Fibroblast of skin of scalp (primary cell): ENCODE results near the gene SURF2.

Experiments
- DNase-seq: peaks from one replicate; pipeline ENCODE4 v3.0.0-alpha.2; 2013

SURF2 gene

DNA sequence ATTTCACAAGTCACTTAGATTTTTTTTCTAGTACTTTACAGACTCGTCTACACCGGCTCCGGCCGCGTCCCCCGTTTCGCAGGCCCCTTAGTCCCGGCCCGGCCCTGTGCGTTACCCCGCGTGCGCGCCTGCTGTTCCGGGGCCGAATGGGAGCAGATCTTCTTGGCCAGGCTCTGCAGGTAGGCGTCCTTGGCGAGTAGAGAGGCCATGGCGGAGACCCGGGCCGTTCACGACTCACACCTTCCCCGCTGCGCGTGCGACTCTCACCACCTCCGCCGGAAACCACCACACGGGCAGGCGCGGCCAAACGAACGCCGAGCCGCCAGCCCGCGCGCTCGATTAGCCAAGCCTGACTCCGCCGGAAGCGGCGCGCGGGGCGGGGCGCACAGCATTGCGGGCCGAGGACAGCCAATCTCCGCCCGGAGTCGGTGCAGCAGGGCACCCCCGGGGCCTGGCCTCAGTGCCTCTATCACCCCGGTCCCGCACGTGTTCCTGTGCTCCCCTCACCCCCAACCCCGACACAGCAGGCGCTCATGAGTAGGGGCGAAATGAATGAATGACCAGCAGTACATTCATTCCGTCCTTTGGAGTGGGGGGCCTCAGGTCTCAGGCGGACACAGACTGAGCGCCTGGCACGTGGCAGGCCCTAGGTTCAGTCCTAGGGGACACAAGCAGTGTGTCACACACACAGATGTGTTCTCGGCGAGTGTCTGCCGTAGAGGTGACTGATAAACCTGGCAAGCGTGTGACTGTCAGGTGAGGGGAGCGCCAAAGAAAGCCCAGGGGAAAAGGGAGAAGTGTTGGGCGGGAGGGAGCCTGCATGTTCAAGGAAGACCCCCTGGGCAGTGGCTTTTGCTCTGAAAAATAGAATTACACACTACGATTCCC lies 20.2 kb upstream of the SURF2 start, which contains the start of gene SURF6:
SURF6 (minus strand) TSS at position 265 of the 888 bp plus-strand sequence; CDS start at position 209, 56 bp downstream.
- DNase-seq, result peak; percentile 91

DNA sequence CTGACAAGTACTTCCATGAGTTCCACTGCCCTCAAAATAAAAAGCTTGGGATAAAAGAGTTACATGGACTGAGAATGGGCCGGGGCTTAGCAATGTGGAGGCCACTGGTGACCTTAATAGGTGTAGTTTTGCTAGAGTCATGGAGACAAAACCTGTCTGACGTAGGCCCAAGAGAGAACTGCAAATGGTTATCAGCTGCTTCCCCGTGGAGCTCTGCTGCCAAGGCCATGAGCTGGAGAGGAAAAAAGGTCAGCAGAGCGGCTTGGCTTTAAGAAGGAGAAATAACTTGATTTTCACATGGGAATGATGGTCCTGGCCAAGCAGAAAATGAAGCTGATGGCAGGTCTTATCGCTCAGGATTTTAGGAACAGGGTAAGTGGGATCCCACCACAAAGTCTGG lies 16.7 kb upstream of the SURF2 start:
- DNase-seq, result no peak

DNA sequence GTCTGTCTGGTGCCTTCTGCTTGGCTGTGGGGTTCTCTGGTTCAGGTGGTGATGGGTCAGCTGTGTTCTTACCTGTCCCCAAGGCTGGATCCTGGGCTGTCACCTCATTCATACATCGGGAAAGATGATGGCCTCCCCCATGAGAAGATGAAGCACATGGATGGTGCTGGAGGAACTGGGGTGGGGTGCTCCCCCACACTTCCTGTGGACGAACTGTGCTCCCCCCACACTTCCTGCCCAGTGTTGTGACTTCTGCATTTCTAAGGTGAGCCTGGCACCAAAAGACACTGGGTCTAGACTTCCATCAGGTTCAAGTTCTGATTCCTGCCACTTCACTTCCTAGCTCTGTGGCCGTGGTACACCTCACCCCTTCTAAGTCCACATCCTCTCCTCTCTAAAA lies 16.1 kb upstream of the SURF2 start:
- no peak for DNase-seq

DNA sequence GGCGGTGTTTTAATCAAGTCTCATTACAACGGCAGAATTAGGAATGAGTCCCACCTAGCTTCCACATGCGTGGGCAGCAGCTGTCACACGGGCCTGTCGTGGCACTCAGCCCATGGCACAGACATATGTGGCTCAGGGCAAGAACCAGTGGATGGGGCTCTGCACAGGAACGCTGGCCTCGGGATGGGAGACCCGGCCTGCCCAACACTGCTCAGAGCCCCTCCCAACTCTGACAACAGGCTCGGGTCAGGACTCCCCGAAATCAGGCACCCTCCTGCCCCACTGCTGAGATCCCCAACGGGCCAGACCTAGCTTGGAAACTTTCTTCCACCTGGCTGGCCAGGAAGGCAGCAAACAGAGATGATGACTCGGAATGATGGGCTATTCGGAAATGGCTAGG lies 15.4 kb upstream of the SURF2 start:
- no peak for DNase-seq

DNA sequence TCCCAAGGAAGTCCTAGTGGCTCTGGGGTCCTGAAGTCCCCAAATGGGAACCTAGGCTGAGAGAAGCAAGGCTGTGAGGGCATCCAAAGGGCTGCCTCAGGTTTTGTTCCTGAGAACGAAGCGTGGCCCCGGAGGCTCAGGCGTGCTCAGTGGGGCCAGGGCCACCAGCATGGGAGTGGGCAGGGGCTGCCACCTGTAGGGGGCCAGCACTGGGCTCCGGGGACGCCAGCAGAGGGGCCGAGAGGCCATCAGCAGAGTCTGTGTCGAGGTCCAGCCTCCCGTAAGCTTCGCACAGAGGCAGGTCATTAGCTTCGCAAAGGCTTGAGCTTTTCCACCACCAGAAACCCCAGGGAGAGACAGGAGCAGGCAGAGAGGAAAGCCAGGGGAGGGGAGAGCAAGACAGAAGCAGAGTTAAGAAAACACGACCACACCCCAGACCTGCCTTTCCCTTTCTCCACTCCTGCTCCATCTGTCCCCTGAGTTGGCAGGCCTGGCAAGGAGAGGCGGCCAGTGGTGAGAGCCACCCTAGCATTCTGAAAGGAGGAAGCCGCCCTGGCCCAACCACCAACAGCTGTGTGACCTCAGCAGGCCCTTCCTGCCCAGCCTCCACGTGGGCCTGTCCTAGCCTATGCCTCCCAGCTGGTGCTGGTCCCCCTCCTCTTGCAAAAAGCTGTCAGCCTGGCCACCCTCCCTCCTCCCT lies 14.8 kb upstream of the SURF2 start:
- DNase-seq, result no peak

DNA sequence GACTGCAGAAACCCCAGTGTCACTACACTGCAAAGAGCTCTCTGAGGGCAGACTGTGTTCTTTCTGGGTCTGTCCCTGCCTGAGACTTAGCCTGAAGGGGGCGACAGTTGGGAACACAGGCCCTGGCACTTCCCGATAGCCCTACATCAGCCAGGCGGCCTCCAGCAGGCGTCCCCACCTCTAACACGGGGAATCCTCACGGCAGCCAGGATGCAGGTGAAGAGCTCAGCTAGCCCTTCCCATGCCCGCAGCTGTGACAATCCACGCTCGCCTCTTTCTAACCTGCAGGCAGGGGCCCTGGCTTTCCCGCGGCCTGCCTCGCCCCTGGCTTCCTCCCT lies 14.3 kb upstream of the SURF2 start:
- DNase-seq, result no peak

DNA sequence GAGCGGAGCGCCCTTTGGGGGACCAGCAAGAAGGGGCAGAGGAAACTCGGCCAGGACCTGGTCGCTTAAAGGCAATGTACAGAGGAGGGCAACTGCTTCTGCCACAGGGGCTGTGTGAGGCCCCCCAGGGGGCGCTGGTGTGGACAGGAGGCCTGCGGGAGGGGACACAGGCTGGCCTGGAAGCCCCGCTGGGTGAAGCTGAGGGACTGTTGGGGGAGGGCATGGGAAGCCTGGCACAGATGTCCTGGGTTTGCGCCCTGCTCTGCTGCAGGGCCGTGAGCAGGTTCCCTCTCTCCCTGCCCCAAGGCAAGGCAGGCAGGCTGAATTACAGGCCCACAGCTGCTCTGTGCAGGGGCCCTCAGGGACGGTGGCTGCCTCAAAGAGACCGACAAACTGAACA lies 13.8 kb upstream of the SURF2 start:
- no peak for DNase-seq

DNA sequence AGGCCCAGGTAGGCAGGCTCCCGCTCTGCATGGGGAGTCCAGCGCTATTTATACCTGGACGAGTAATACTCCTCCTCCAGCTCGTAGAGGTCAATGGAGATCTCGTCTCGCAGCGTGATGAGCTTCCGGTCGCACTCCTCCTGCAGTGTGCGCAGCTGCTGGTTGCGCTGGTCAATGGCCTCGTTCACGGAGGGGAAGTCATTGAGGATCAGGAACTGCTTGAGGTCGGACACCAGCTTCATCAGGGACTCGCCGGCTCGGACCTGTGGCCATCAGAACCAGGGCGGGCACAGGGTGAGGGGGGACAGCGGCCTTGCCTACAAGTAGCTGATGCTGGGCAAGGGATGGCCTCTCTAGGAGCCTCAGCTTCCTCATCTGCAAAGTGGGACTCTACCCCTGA lies 12.3 kb upstream of the SURF2 start:
- DNase-seq, result no peak

DNA sequence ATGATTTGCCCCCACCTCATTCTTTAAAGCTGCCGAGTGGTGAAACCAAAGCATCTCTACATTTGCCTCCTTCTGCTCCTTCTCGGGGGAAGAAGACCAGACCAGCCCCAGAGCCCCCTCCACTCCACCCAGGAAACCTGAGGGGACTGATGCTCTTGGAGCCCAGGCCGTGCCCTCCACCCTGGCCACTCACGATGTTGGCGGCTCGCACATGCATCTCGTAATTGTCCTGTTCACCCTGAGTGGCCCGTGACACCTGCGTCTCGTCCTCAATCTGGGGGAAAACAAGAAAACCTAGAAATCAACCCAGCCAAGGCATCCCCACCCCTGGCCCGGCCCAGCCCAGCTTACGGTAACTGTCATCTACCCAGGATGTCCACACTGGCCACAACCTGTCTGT lies 11.4 kb upstream of the SURF2 start:
- DNase-seq, result no peak

DNA sequence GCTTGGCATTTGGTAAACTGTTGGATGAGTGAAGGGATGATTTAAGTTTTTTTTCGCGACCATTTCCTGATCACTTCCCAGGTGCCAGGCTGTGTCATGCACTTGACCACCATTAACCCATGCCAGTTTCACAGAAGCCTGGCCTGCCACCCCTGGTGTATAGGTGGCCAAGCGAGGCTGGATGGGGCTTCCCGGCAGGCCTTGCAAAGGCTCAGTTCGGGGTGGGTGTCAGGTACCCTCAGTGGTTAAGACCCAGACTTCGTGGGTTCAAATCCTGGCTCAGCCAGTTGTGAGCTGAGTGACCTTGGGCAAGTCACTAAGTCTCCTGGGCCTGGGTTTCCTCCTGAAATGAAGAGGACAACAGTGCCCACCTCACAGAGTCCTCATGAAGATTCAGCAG lies 10.8 kb upstream of the SURF2 start:
- no peak for DNase-seq

DNA sequence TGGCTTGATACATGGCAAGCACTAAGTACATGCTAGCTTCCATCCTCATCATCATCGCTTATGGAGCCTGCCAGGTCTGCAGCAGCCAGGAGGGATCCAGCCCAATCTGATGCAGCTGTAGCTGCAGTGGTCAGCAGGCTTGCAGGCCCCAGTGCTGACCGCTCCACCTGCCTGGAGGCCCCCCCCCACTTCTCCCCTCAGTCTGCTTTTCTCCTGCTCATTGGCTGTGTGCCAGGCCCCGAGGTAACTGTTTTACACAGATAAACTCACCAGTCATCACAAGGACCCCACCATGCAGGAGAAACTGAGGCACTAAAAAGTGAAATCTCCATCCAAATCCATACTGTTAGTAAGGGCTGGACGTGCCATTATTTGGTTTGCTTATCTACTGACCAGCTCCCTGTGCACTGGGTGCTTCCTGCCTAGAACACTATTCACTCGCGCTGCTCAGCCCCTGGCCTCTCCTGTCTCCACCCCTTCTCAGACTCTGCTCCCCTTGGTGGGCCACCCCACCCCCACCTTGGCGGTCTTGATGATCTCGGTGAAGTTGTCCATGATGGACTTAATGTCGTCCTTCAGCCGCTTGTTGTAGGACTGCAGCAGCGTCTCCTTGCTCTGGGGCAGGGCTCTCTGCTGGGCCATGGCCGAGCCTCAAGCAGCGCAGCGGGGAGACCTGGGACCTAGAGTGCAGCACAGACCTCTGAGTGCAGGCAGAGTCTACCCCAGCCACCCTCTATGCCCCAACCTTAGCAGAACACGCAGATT lies 10.1 kb upstream of the SURF2 start:
- no peak for DNase-seq

DNA sequence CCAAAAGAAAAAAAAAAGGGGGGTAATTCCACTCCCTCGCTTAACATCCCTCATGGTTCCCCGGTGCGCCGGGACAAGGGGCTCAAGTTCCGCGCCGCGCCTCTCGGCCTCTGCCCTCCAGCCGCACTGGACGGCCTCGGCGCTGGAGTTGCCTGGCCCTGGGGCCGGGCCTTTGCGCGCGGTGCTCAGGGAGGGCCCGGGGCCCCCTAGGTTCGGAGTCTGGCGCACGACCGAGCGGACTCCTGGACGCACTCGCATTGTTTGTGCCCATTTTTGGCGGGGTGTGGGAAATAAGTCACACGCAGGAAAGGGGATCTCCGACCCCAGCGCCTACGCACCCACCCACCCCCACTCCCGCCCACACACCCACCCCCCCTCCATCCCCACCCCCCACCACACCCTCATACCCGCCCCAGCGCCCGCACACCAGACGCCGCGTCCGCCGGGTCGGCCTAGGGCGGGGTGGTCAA lies 8.8 kb upstream of the SURF2 start:
- peak; percentile 24 for DNase-seq

DNA sequence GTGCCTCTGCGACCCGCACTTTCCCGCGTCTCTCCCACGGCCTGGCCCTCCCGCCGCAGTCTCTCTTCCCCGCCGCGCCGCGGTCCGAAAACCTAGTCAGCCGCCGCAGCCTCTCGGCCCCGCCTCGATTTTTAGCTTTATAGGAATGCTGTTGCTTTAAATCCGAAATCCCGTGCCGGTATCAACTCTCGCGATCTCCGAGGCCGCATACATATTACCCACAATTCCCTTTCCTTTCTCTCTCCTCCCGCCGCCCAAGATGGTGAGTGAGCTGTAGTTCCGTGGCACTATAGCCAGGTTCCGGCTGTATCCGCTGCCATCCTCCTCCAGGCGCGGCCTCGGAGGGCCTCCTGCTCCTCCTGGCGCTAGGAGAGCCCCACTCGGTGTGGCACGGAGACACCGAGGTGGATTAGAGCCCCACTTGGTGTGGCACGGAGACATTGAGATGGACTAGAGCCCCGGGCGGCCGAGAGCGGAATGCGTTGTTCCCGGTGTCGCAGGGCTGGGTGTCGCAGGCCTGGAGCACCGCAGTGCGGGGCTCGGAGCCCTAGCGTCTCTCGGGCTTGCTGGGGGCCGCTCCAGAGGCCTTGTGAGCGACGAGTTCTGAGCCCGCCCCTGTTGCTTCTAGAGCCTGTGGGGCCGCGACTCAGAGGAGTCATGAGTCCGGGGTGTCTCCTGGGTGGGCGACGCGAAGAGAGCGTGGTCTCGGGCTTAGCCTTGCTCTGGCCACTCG lies 8.2 kb upstream of the SURF2 start, which contains the start of the genes MED22 and RPL7A:
MED22 (minus strand) TSS at position 147 of the 733 bp plus-strand sequence. CDS start 1,469 bp downstream, outside the sequence.
RPL7A (plus strand) TSS at position 234 of the 733 bp plus-strand sequence; CDS start at position 260, 26 bp downstream.
- peak; percentile 97 for DNase-seq

DNA sequence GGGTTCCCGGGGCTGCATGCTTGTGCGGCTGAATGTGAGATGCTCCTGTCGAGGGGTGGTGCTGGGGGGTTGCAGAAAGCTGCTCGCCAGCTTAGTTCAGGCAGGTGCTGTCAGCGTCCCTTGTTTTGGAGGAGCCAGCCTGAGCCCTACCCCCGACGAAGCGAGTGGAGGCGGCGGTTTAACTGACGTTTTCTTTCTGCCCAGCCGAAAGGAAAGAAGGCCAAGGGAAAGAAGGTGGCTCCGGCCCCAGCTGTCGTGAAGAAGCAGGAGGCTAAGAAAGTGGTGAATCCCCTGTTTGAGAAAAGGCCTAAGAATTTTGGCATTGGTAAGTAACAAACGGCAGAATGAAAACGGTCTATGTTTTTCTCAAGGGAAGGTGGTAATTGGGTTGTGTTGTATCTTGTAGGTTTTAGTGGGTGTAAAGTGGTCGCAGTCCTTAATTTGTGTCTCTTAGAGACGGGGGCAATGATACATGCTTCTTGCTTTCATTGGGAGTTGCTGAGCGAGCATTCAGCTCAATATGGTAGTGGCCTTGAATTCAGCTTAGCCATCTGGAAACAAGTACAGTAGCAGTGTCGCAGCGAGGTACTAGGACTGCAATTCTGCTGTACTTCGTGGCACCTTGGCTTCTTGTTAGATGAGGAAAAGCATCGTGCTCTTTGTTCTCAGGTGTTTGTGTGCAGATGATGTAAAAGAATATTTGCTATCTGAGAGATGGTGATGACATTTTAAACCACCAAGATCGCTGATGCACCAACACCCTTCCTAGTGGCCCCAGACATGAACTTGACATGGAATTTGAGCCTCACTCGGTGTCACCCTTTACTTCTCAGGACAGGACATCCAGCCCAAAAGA lies 7.4 kb upstream of the SURF2 start:
- DNase-seq, result no peak

DNA sequence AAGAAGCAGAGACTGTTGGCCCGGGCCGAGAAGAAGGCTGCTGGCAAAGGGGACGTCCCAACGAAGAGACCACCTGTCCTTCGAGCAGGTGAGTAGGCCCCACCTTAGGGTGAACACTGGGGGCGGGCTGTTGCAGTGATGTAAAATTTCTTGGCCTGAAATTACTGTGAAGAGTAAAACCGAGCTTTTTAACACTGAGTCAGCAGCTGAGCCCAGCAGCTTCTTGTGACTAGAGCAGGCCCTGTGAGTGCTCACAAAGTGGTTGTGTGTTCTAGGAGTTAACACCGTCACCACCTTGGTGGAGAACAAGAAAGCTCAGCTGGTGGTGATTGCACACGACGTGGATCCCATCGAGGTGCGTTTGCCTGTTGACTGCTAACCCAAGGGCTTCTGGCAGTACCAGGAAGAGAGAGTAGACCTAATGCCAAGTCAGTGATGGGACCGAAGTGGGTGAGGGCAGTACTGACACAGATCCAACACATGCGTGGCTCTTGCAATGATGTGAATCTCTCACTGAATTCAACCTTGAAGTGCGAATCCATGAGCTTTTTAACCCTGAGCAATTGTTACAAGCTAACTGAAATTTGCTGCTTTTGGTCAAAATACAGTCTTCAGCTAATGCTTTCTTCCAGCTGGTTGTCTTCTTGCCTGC lies 6.3 kb upstream of the SURF2 start:
- no peak for DNase-seq

DNA sequence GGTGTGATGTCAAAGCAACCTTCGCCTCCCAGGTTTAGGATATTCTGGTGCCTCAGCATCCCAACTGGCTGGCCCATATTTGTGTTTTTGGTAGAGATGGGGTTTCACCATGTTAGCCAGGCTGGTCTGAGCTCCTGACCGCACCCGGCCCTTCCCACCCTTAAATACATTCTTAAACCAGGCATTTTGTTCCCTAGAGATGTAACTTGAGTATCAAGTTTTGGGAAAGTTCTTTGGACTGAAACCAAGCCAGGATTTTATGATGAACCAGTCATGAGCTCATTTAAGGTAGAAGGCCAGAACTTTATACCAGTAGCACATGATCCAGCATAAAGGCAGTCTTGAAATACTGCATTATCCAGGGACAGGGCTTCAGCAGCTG lies 4.8 kb upstream of the SURF2 start:
- DNase-seq, result peak; percentile 33

DNA sequence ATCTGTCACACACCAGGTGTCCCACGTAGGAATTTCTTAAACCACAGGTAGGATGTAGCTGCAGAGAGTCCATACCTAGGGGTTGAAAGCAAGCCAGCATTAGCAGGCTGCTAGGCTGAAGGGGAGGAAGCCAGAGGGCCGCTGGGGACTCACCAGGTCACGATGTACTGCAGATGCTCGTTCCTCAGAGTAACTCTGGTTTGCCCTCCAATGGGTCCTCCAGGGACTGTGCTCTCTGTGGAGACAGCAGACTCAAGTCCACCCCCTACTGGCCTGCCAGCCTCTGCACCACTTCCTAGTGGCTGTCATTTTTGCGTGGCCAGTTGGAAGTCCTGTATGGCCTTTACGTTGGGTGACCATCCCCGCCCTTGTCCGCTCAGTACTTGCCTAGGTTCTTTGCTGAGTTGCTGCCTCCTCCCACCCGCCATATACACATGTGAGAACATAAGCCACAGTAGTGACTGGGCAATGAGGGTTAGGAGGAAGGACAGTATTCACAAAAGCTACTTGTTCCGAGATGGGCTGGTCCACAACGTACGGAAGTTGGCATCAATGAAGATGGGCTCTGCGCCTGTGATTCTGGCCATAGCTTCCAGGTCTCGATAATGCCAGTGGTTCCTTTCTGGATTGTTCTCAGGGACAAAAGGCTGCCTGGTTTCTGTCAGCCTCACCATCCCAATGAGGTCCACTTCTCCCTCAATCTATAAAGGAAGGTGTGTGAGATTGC lies 4.3 kb upstream of the SURF2 start:
- peak; percentile 70 for DNase-seq

DNA sequence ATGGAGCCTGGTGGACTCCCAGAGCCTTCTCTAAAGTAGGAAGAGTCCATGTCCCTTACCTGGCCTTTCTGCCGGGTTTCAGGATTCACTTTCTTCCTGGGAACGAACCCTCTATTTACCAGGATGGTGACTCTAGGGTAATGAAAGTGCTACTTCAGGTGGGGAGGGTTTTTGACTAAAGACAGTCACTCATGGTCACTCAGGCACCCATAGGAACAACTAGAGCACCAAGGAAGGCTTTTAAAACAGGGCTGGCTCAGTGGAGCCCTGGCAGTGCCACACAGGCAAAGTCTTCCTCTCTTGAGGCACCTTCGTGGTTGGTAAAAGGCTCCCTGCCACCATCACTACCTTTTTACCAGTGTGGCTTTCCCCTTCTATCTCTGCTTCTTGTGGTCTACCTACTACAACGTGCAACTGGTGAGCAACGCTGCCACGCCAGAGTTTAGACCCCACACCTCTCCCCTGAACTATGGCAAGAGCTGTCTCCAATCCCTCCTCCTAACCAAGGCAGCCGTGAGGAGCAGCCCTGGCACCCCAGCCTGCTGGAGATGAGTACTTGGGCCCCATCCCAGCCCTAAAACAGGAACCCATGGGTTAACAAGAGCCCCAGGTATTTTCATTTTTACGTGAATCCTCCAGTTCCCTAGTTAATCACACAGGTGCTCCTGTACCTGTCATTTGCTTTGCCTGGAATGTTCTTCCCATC lies 3.6 kb upstream of the SURF2 start:
- DNase-seq, result no peak

DNA sequence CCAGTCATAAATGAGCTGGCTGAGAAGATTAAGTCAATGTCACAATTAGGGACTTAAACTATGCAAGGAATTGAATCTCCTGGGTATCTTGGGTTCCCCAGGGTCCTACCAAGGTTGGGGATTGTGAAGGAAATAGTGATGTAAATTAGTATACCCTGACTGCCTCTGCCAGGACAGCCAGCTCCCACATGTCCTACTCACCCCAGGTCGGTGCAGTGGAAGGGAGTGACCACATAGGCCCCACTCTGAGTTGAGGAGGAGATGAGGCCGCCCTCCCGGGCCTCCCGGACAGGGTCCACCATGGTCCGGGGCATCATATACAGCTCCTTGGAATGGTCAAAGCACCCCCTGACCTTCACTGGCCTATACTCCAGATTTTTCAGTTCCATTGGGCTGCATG lies 2.8 kb upstream of the SURF2 start:
- no peak for DNase-seq
